HepG2 (cell line): ENCODE measurements around the gene NEDD8. TPM values are rescaled to one million over a fixed set of nuclear protein-coding genes. Genes with fewer than 3 reads are reported as not detected.
A peak's percentile ranks its signal among the peaks of the same experiment; 100 is the strongest.

Experiments
- ATAC-seq: fragments of 200-7000 bp; cut with Tn5 transposase; 3 replicates; pipeline ENCODE4 v1.9.1; 2020; ENCODE audit warnings: mild to moderate bottlenecking, moderate library complexity
- BruUV-seq: library from RNA; stranded (reverse); fragments of 400-500 nt; replicated peaks from 2 replicates; lab custom pipeline; 2021; lab: Mats Ljungman, UMichigan
- CTCF ChIA-PET: fragments of 300-600 bp; formaldehyde crosslinking; extraction: SDS; loops from one replicate; lab custom pipeline; 2021; ENCODE audit warnings: low total read pairs, inconsistent platforms, low intra/inter-chr PET ratio; lab: Yijun Ruan, JAX
- POLR2A ChIA-PET: fragments of 350-600 bp; sonication (Branson Sonifier 250); formaldehyde crosslinking; loops from one replicate; lab custom pipeline; 2020; ENCODE audit warnings: antibody characterized with exemption, inconsistent platforms; lab: Yijun Ruan, JAX
- DNase-seq: peaks from one replicate; pipeline ENCODE4 v3.0.0-alpha.2; 2015; ENCODE audit warnings: low spot score
- FAIRE-seq: peaks from 3 replicates; lab custom pipeline; 2011; peaks lifted over from hg19 to GRCh38; lab: Jason Lieb, UNC
- H2AFZ ChIP-seq: one replicate; pipeline ENCODE4 v1.6.1; 2011; ENCODE audit warnings: low read length, inconsistent platforms
- H3K27ac ChIP-seq: fragments of 300-600 bp; 3 replicates; pipeline ENCODE4 v1.8.0; 2011; ENCODE audit warnings: mixed run types, mild to moderate bottlenecking, mixed read lengths, low read length, inconsistent platforms; ENCODE audit not compliant: insufficient read depth; ENCODE audit errors: extremely low read length
- H3K27me3 ChIP-seq, 2 experiments: fragments of 200-600 bp in 1 of 2; 2 replicates in 1 of 2; 3 replicates in 1 of 2; pipeline versions ENCODE4 v1.6.0 to v1.8.0; 2011; ENCODE audit warnings: low read length in 2 of 2, mild to moderate bottlenecking in 2 of 2, moderate library complexity in 2 of 2, inconsistent platforms in 1 of 2; ENCODE audit not compliant: insufficient read depth in 2 of 2, control insufficient read depth in 1 of 2
- H3K36me3 ChIP-seq, 2 experiments: fragments of 200-600 bp in 1 of 2; replicated peaks in 1 of 2; 2 replicates in 1 of 2; 3 replicates in 1 of 2; pipeline versions ENCODE4 v1.5.1 to v1.8.0; 2011; ENCODE audit warnings: low read length in 2 of 2, inconsistent platforms in 1 of 2; ENCODE audit not compliant: insufficient read depth in 2 of 2, control insufficient read depth in 1 of 2
- H3K4me1 ChIP-seq: 2 replicates; pipeline ENCODE4 v1.5.1; 2012; ENCODE audit warnings: low read length, inconsistent platforms; ENCODE audit not compliant: insufficient read depth
- H3K4me2 ChIP-seq: 2 replicates; pipeline ENCODE4 v1.6.0; 2011; ENCODE audit warnings: low read depth, low read length, inconsistent platforms
- H3K4me3 ChIP-seq, 3 experiments: fragments of 200-600 bp in 1 of 3; sonication (generic), shearing (Covaris generic) in 1 of 3; replicated peaks in 1 of 3; 2 replicates each; pipeline ENCODE4 v1.5.1; 2011 to 2016; ENCODE audit warnings: low read length in 3 of 3, inconsistent platforms in 2 of 3, low read depth in 2 of 3, mild to moderate bottlenecking in 2 of 3, control low read depth in 1 of 3, mixed read lengths in 1 of 3; ENCODE audit not compliant: insufficient read depth in 1 of 3
- H3K79me2 ChIP-seq: one replicate; pipeline ENCODE4 v1.6.1; 2011; ENCODE audit warnings: low read length, inconsistent platforms; ENCODE audit not compliant: insufficient read depth
- H3K9ac ChIP-seq: 2 replicates; pipeline ENCODE4 v1.6.0; 2011; ENCODE audit warnings: mild to moderate bottlenecking, low read depth, low read length, inconsistent platforms; ENCODE audit not compliant: insufficient read depth
- H3K9me3 ChIP-seq: 2 replicates; pipeline ENCODE4 v1.5.1; 2012; ENCODE audit warnings: mild to moderate bottlenecking, low read length
- H4K20me1 ChIP-seq: 2 replicates; pipeline ENCODE4 v1.6.0; 2011; ENCODE audit warnings: inconsistent platforms, mild to moderate bottlenecking, low read length, moderate library complexity; ENCODE audit not compliant: insufficient read depth
- AGO1 ChIP-seq: fragments of 200-400 bp; formaldehyde crosslinking; IDR thresholded peaks from 2 replicates; pipeline ENCODE4 v1.6.1; 2017; ENCODE audit warnings: mild to moderate bottlenecking, low read depth, low read length, moderate library complexity; ENCODE audit not compliant: poor library complexity, severe bottlenecking
- HNRNPLL ChIP-seq: fragments of 200-400 bp; formaldehyde crosslinking; IDR thresholded peaks from 2 replicates; pipeline ENCODE4 v1.6.1; 2017; ENCODE audit warnings: mild to moderate bottlenecking, low read depth, low read length; ENCODE audit not compliant: poor library complexity, severe bottlenecking
- ISX ChIP-seq: sonication (generic); formaldehyde crosslinking; conservative IDR thresholded peaks from 2 replicates; pipeline ENCODE4 v1.5.0; 2020; ENCODE audit warnings: missing genetic modification reagents
- KDM5B ChIP-seq: sonication (generic); formaldehyde crosslinking; IDR thresholded peaks from 2 replicates; pipeline ENCODE4 v1.4.0; 2020; ENCODE audit warnings: missing genetic modification reagents, mild to moderate bottlenecking, borderline replicate concordance
- PCBP1 ChIP-seq: fragments of 200-400 bp; formaldehyde crosslinking; IDR thresholded peaks from 2 replicates; pipeline ENCODE4 v1.6.1; 2017; ENCODE audit warnings: mild to moderate bottlenecking, low read depth, low read length, borderline replicate concordance
- POLR2A ChIP-seq, 2 experiments: IDR thresholded peaks; 2 replicates each; pipeline ENCODE4 v1.6.1; 2011; ENCODE audit warnings: low read depth in 2 of 2, low read length in 2 of 2, mild to moderate bottlenecking in 1 of 2, moderate library complexity in 1 of 2; ENCODE audit not compliant: insufficient read depth in 1 of 2
- RERE ChIP-seq: IDR thresholded peaks from 2 replicates; pipeline ENCODE4 v1.6.1; 2016; ENCODE audit warnings: low read depth, missing genetic modification reagents, missing compliant biosample characterization
- ZNF572 ChIP-seq: sonication (generic); formaldehyde crosslinking; IDR thresholded peaks from 2 replicates; pipeline ENCODE4 v1.5.1; 2020; ENCODE audit warnings: mild to moderate bottlenecking, missing genetic modification reagents
- WGBS: methylation state at CpG from one replicate; pipeline ENCODE4 v1.1.6; 2017; ENCODE audit warnings: low lambda C conversion rate; 5-methylcytosine and 5-hydroxymethylcytosine counted together
- in situ Hi-C: cut with HindIII; loops from 2 replicates; pipeline ENCODE4 v1.10.0; 2017; ENCODE audit warnings: low pct_unique_long_range_greater_than_20kb; ENCODE audit not compliant: extremely low pct_ligation_motif_present
- intact Hi-C: fragments of 100-400 bp; cut with micrococcal nuclease; formaldehyde crosslinking; loops from one replicate; pipeline ENCODE4 v1.10.0; 2022; ENCODE audit not compliant: unreplicated experiment
- polyA plus RNA-seq, 8 experiments: library from polyadenylated mRNA; depleted of rRNA in 3 of 8; stranded (reverse) in 7 of 8; unstranded in 1 of 8; fragments of >200 nt; fragmentation: Illumina TruSeq in 4 of 8; extraction: Trizol in 4 of 8; gene quantifications; 2 replicates each; pipeline versions ENCODE4 v1.2.1 to v1.2.3, GENCODE V29; 2011 to 2016; ENCODE audit warnings: low read depth in 4 of 8, missing spikeins in 1 of 8, mixed read lengths in 1 of 8; ENCODE audit not compliant: insufficient read depth in 1 of 8
- total RNA-seq, 5 experiments: library from RNA; depleted of rRNA; stranded (reverse); fragments of >200 nt; fragmentation: Illumina TruSeq; extraction: Trizol; gene quantifications; 2 replicates each; pipeline ENCODE4 v1.2.3, GENCODE V29; 2016; ENCODE audit warnings: low read depth in 1 of 5
- TF ChIP-seq, protein P1 (sequence below): sonication (generic); formaldehyde crosslinking; IDR thresholded peaks from 2 replicates; pipeline ENCODE4 v1.4.0; 2020; ENCODE audit warnings: mild to moderate bottlenecking, missing genetic modification reagents
- TF ChIP-seq, protein P2 (sequence below): sonication (generic); formaldehyde crosslinking; IDR thresholded peaks from 2 replicates; pipeline ENCODE4 v1.4.0; 2020; ENCODE audit warnings: missing genetic modification reagents
- TF ChIP-seq, protein P3 (sequence below): sonication (generic); formaldehyde crosslinking; IDR thresholded peaks from 2 replicates; pipeline ENCODE4 v1.9.0; 2021; ENCODE audit warnings: missing genetic modification reagents, borderline replicate concordance

NEDD8 gene
- total and polyA plus RNA-seq, 2 of the 13 experiments (the other 11 are each of a cell fraction or from before 2014, with no cell fraction given): 535 to 713 TPM

- H3K4me3 ChIP-seq: no peak within 1 kb of the TSS
- 94% methylated on average over 63 of the region's 63 CpGs for WGBS
- no peaks in the 10 kb centered on the region for H4K20me1 ChIP-seq
- H3K4me1 ChIP-seq: no peaks in the 10 kb centered on the region
- BruUV-seq: no TSS peak
- peak; percentile 15 for ATAC-seq
- no peak for DNase-seq
- POLR2A ChIA-PET: interaction anchor here (0.7 to 3.3 kb wide), 6 partner anchors 10 to 70 kb away, joined by 3 to 13 read pairs (median 8); partner anchors contain the start of genes DCAF11, IRF9, NRL and PSME1
- peaks cover 2 to 3% of the 10 kb centered on the region in 2 experiments; a peak in 4 of 5 replicates for H3K36me3 ChIP-seq
- H3K27me3 ChIP-seq: no peaks in the 10 kb centered on the region
- H3K27ac ChIP-seq: no peak within 1 kb of the TSS
- no peaks in the 10 kb centered on the region for H3K9me3 ChIP-seq
- no peaks in the 10 kb centered on the region for H3K79me2 ChIP-seq
- intact Hi-C loops (no loop called here), in situ Hi-C loops (no loop called here)
- CTCF ChIA-PET: no interaction called here
- no peak within 1 kb of the TSS for H3K9ac ChIP-seq
- no peak for FAIRE-seq
- H3K4me2 ChIP-seq: no peak within 1 kb of the TSS
- no peak within 1 kb of the TSS for H2AFZ ChIP-seq
- TF ChIP-seq ISX (CRISPR knock-in tag) (no peak), AGO1 (peak; percentile 66), KDM5B (CRISPR knock-in tag) (0 out of 2 replicates have a peak, but pooled peaks have one; percentile 33), HNRNPLL (peak; percentile 37), PCBP1 (peak; percentile 48; the same call in 1 of the 2 replicates), POLR2A (IDR thresholded peaks at IDR 0.05; ENCODE audit: insufficient read depth in 1 of 2, low read depth in 2 of 2, low read length in 2 of 2) (peak in 1 of 2 experiments; percentile 16; a peak in 1 of 4 replicates), RERE (CRISPR knock-in tag) (no peak), ZNF572 (peak; percentile 50; the same call in 1 of the 2 replicates)
- TF ChIP-seq, protein P1, sequence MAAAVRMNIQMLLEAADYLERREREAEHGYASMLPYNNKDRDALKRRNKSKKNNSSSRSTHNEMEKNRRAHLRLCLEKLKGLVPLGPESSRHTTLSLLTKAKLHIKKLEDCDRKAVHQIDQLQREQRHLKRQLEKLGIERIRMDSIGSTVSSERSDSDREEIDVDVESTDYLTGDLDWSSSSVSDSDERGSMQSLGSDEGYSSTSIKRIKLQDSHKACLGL (CRISPR knock-in tag): 0 out of 2 replicates have a peak, but pooled peaks have one; percentile 33
- TF ChIP-seq, protein P2, sequence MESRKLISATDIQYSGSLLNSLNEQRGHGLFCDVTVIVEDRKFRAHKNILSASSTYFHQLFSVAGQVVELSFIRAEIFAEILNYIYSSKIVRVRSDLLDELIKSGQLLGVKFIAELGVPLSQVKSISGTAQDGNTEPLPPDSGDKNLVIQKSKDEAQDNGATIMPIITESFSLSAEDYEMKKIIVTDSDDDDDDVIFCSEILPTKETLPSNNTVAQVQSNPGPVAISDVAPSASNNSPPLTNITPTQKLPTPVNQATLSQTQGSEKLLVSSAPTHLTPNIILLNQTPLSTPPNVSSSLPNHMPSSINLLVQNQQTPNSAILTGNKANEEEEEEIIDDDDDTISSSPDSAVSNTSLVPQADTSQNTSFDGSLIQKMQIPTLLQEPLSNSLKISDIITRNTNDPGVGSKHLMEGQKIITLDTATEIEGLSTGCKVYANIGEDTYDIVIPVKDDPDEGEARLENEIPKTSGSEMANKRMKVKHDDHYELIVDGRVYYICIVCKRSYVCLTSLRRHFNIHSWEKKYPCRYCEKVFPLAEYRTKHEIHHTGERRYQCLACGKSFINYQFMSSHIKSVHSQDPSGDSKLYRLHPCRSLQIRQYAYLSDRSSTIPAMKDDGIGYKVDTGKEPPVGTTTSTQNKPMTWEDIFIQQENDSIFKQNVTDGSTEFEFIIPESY (CRISPR knock-in tag): peak; percentile 2; the same call in 1 of the 2 replicates
- TF ChIP-seq, protein P3, sequence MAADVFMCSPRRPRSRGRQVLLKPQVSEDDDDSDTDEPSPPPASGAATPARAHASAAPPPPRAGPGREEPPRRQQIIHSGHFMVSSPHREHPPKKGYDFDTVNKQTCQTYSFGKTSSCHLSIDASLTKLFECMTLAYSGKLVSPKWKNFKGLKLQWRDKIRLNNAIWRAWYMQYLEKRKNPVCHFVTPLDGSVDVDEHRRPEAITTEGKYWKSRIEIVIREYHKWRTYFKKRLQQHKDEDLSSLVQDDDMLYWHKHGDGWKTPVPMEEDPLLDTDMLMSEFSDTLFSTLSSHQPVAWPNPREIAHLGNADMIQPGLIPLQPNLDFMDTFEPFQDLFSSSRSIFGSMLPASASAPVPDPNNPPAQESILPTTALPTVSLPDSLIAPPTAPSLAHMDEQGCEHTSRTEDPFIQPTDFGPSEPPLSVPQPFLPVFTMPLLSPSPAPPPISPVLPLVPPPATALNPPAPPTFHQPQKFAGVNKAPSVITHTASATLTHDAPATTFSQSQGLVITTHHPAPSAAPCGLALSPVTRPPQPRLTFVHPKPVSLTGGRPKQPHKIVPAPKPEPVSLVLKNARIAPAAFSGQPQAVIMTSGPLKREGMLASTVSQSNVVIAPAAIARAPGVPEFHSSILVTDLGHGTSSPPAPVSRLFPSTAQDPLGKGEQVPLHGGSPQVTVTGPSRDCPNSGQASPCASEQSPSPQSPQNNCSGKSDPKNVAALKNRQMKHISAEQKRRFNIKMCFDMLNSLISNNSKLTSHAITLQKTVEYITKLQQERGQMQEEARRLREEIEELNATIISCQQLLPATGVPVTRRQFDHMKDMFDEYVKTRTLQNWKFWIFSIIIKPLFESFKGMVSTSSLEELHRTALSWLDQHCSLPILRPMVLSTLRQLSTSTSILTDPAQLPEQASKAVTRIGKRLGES: no peak
Measured at GRCh38 chr14:24171422-24172260, 60.5 kb downstream of the NEDD8 start, which contains the start of gene REC8. TSS of gene REC8 (plus strand) at chr14:24172080. CDS start at chr14:24172553, 473 bp downstream.
